Mucosa of descending colon (tissue), 3 donors: ENCODE measurements around the gene ADAP1. TPM values are rescaled to one million over a fixed set of nuclear protein-coding genes. Genes with fewer than 3 reads are reported as not detected.

ENCODE experiments used
- ATAC-seq: fragments of 200-7000 bp; cut with Tn5 transposase; one replicate; pipeline ENCODE4 v1.9.1; 2020; ENCODE audit warnings: mild to moderate bottlenecking, moderate library complexity
- DNase-seq, 3 donors: peaks; one replicate each; pipeline ENCODE4 v3.0.0-alpha.2; 2020
- H3K36me3 ChIP-seq: fragments of 200-600 bp; one replicate; pipeline ENCODE4 v1.8.0; 2021; ENCODE audit warnings: low read depth, mild to moderate bottlenecking
- H3K4me1 ChIP-seq: fragments of 200-600 bp; one replicate; pipeline ENCODE4 v1.8.0; 2021; ENCODE audit warnings: low read depth, mild to moderate bottlenecking
- H3K4me3 ChIP-seq: fragments of 200-600 bp; one replicate; pipeline ENCODE4 v1.8.0; 2021; ENCODE audit warnings: mild to moderate bottlenecking
- H3K9me3 ChIP-seq: fragments of 200-600 bp; one replicate; pipeline ENCODE4 v1.8.0; 2021; ENCODE audit warnings: mild to moderate bottlenecking
- CTCF ChIP-seq: fragments of 200-600 bp; IDR thresholded peaks from one replicate; pipeline ENCODE4 v1.8.0; 2022; ENCODE audit warnings: antibody characterized with exemption, mild to moderate bottlenecking
- intact Hi-C, 2 donors: fragments of 100-400 bp; cut with DNase I in 1 of 2; cut with micrococcal nuclease in 1 of 2; formaldehyde crosslinking; loops; one replicate each; pipeline versions ENCODE4 v1.11.0 to v1.11.1; 2022; cut with DNase I, micrococcal nuclease
- total RNA-seq, 3 donors: library from RNA; stranded (reverse); fragmentation: NEBNext Ultra II Directional in 2 of 3; extraction: Animal tissue kit (Norgen Biotek cat#: 25700) in 2 of 3; gene quantifications; one replicate each; pipeline versions ENCODE4 v1.2.1 to v1.2.4, GENCODE V29; 2021 to 2023
- donor health status: DM: no; HTN: no; CAD: no; lungs with moderate emphysema.
- donor health status: DM: no; HTN: no; CAD: no.
- donor health status: DM: no; HTN: yes; CAD: no.

The ADAP1 gene
- total RNA-seq, 3 donors from 2014 or later = 80.7 to 153 (median 98.8) TPM

GRCh38 chr7:940599-941408 is 13.7 kb downstream of the ADAP1 start:
- DNase-seq (no peak), ATAC-seq (no peak)
- Histone ChIP-seq H3K36me3 (no peaks in the 10 kb centered on the region), H3K4me3 (no peak overlapping the region), H3K9me3 (no peaks in the 10 kb centered on the region), H3K4me1 (no peaks in the 10 kb centered on the region)
- TF ChIP-seq CTCF = no peak
- intact Hi-C loops = no loop called here

- intact Hi-C loops = no loop called here
- ATAC-seq (no peak), DNase-seq (peak in 1 of 3 donors; percentile 8)
- no peaks in the 10 kb centered on the region for H3K9me3 ChIP-seq
- H3K4me3 ChIP-seq = no peak overlapping the region
- H3K36me3 ChIP-seq = no peaks in the 10 kb centered on the region
- no peak for TF ChIP-seq CTCF
- no peaks in the 10 kb centered on the region for H3K4me1 ChIP-seq
Observed at GRCh38 chr7:939843-940242, 14.6 kb downstream of the ADAP1 start.

GRCh38 chr7:938546-939185 is 15.8 kb downstream of the ADAP1 start:
- no peak for ATAC-seq
- no peaks in the 10 kb centered on the region for H3K9me3 ChIP-seq
- TF ChIP-seq CTCF = no peak
- peak in 2 of 3 donors; percentile 21 to 38 for DNase-seq
- intact Hi-C loops = no loop called here
- H3K4me3 ChIP-seq = no peak overlapping the region
- H3K4me1 ChIP-seq = no peaks in the 10 kb centered on the region
- H3K36me3 ChIP-seq = no peaks in the 10 kb centered on the region

- H3K9me3 ChIP-seq = no peaks in the 10 kb centered on the region
- no peak for TF ChIP-seq CTCF
- intact Hi-C loops = no loop called here
- no peaks in the 10 kb centered on the region for H3K36me3 ChIP-seq
- ATAC-seq (no peak), DNase-seq (peak in 2 of 3 donors; percentile 20 to 37)
- no peaks in the 10 kb centered on the region for H3K4me1 ChIP-seq
- H3K4me3 ChIP-seq = no peak overlapping the region
Observed at GRCh38 chr7:937856-938484, 16.5 kb downstream of the ADAP1 start.

- no peak overlapping the region for H3K4me3 ChIP-seq
- no peaks in the 10 kb centered on the region for H3K36me3 ChIP-seq
Observed at GRCh38 chr7:936386-937054, 18.0 kb downstream of the ADAP1 start.

More at GRCh38 chr7:936386-937054, 18.0 kb downstream of the ADAP1 start:
- H3K4me1 ChIP-seq = no peaks in the 10 kb centered on the region
- DNase-seq (peak in 2 of 3 donors; percentile 26 to 53), ATAC-seq (peak; percentile 59)
- TF ChIP-seq CTCF = no peak
- H3K9me3 ChIP-seq = no peaks in the 10 kb centered on the region
- intact Hi-C loops = no loop called here
